ENCODE data around the gene RNF34.

- TF ChIP-seq FOSL1 (IDR thresholded peaks at IDR 0.05; ENCODE audit: insufficient read depth, low read depth, low read length) (no peak), CTCF (IDR thresholded peaks at IDR 0.05; ENCODE audit: control extremely low read depth in 1 of 3, insufficient read depth in 1 of 3, low read depth in 1 of 3, low read length in 3 of 3) (no peak), POLR2A (IDR thresholded peaks at IDR 0.05; ENCODE audit: control extremely low read depth in 1 of 2, low read depth in 2 of 2, low read length in 2 of 2) (peak; percentile 53 to 88), USF2 (IDR thresholded peaks at IDR 0.05; ENCODE audit: low read length) (peak; percentile 92), SIX5 (IDR thresholded peaks at IDR 0.05; ENCODE audit: low read depth, low read length) (no peak), EZH2 (IDR thresholded peaks at IDR 0.05; ENCODE audit: low read depth, low read length, severe bottlenecking) (no peak), CHD2 (IDR thresholded peaks at IDR 0.05; ENCODE audit: low read length) (peak; percentile 79), NRF1 (IDR thresholded peaks at IDR 0.05; ENCODE audit: low read depth, low read length) (no peak), POLR2AphosphoS5 (IDR thresholded peaks at IDR 0.05; ENCODE audit: low read depth, low read length) (peak; percentile 67), EP300 (IDR thresholded peaks at IDR 0.05; ENCODE audit: borderline replicate concordance in 1 of 2, low read depth in 2 of 2, low read length in 2 of 2) (no peak), HDAC6 (IDR thresholded peaks at IDR 0.05; ENCODE audit: low read depth, low read length) (no peak)
- TF ChIP-seq, protein P1, sequence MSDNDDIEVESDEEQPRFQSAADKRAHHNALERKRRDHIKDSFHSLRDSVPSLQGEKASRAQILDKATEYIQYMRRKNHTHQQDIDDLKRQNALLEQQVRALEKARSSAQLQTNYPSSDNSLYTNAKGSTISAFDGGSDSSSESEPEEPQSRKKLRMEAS (IDR thresholded peaks at IDR 0.05), result peak; percentile 72
- TF ChIP-seq, protein P2, sequence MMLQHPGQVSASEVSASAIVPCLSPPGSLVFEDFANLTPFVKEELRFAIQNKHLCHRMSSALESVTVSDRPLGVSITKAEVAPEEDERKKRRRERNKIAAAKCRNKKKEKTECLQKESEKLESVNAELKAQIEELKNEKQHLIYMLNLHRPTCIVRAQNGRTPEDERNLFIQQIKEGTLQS (IDR thresholded peaks at IDR 0.05; ENCODE audit: insufficient read depth, low read depth, low read length), result peak; percentile 77
Observed at GRCh38 chr12:121351820-121352681, 47.9 kb upstream of the RNF34 start, which contains the start of gene ANAPC5.
